Measurements from ENCODE around the gene TBCD. TPM values are rescaled to one million over a fixed set of nuclear protein-coding genes. Genes with fewer than 3 reads are reported as not detected.
"Not testable (repeated sequence)": the region's sequence is repeated elsewhere in the genome, so short reads cannot be mapped to it uniquely, and the experiment has no call there.

The TBCD gene
- total RNA-seq, 1 experiment from 2014 or later = 29.6 TPM

DNA sequence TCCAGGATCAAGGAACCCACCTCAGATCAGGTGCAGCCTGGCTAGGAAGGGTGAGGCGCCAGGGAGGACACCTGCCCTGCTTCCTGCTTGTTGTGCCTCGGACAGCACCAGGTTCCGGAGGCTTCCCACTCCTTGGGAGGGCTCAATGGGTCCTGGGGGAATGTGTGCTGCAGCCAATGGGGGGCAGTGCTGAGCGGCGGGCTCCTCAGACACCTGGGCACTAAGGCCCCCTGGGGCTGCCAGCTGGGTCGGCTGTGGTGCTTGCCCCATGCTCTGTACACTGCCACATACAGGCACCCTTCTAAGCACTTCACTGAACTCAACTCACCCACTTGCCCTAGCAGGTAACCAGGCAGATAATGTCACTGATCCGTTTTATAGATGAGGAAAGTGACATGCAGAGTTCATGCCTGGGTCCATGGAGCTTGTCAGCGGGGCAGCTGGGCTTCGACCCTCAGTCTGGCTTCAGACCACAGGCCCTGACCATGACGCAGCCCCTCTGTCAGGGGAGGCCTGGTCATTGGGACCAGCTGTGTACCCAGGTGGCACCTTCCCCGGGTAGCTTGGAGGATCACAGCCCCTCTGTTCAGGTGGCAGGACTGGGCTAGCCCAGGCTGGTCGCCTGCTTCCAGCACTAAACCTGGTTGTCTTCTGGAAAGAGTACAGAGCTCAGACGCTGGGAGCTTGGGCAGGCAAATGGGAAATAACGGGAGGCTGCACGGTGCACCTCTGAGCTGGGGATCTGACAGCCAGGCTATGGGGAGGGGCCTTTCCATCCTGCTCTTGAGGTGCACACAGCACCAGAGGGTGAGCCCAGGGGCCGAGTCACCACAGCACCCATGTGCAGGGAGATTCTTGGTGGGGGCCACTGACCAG is 8.3 kb upstream of the TBCD start:
- DNase-seq = no peak
- no peaks in the 10 kb centered on the region for H3K9me3 ChIP-seq (ENCODE audit: low read length)
- no peaks in the 10 kb centered on the region for H3K9me2 ChIP-seq (replicated peaks; ENCODE audit: low read length)
- H4K20me1 ChIP-seq (ENCODE audit: low read length) = no peaks in the 10 kb centered on the region
- TF ChIP-seq EZH2 (IDR thresholded peaks at IDR 0.05; ENCODE audit: low read length, unreplicated experiment) (no peak), CTCF (conservative IDR thresholded peaks at IDR 0.05; ENCODE audit: low read depth, low read length) (peak; percentile 26; the same call in 1 of the 2 replicates), EZH2phosphoT487 (IDR thresholded peaks at IDR 0.05; ENCODE audit: borderline replicate concordance, low read length) (no peak)
- POLR2A ChIA-PET (ENCODE audit: unreplicated experiment) = no interaction called here
- no peak overlapping the region for H3K9ac ChIP-seq (ENCODE audit: low read length)
- H3K4me1 ChIP-seq (ENCODE audit: insufficient read depth, low read length) = no peaks in the 10 kb centered on the region
- no peak overlapping the region for H3K4me2 ChIP-seq (ENCODE audit: low read length)
- H2AFZ ChIP-seq (ENCODE audit: low read length) = no peak overlapping the region
- ATAC-seq = no peak
- no peaks in the 10 kb centered on the region for H3F3A ChIP-seq (ENCODE audit: low read length, unreplicated experiment)
- intact Hi-C loops (cut with micrococcal nuclease) = no loop called here
- no peaks in the 10 kb centered on the region for H3K27me3 ChIP-seq (ENCODE audit: low read length)
- H3K36me3 ChIP-seq (ENCODE audit: low read depth, low read length) = peaks cover 25% of the 10 kb centered on the region
- CTCF ChIA-PET = no interaction called here
- BruUV-seq (replicated peaks) = no TSS peak
- no peaks in the 10 kb centered on the region for H3K79me2 ChIP-seq (ENCODE audit: low read length)
- H3K27ac ChIP-seq (ENCODE audit: low read length) = no peak overlapping the region
- no peak overlapping the region for H3K4me3 ChIP-seq (ENCODE audit: low read length)

GRCh38 chr17:82744736-82745135 is 7.1 kb upstream of the TBCD start:
- H3K9ac ChIP-seq (ENCODE audit: low read length); H4K20me1 ChIP-seq (ENCODE audit: low read length); POLR2A ChIA-PET (ENCODE audit: unreplicated experiment); H3K4me2 ChIP-seq (ENCODE audit: low read length); H3K4me1 ChIP-seq (ENCODE audit: insufficient read depth, low read length); H2AFZ ChIP-seq (ENCODE audit: low read length); H3K9me2 ChIP-seq (replicated peaks; ENCODE audit: low read length); intact Hi-C loops (cut with micrococcal nuclease); BruUV-seq (replicated peaks); H3K27ac ChIP-seq (ENCODE audit: low read length); H3K27me3 ChIP-seq (ENCODE audit: low read length); ATAC-seq; H3K79me2 ChIP-seq (ENCODE audit: low read length); H3F3A ChIP-seq (ENCODE audit: low read length, unreplicated experiment); DNase-seq; CTCF ChIA-PET; H3K4me3 ChIP-seq (ENCODE audit: low read length); H3K9me3 ChIP-seq (ENCODE audit: low read length): not testable (repeated sequence)
- peaks cover 23% of the 10 kb centered on the region for H3K36me3 ChIP-seq (ENCODE audit: low read depth, low read length)

GRCh38 chr17:82745524-82745923 is 6.3 kb upstream of the TBCD start:
- Histone ChIP-seq H3K36me3 (ENCODE audit: low read depth, low read length) (peaks cover 15% of the 10 kb centered on the region), H3K4me2 (ENCODE audit: low read length) (no peak overlapping the region), H3K27ac (ENCODE audit: low read length) (no peak overlapping the region), H3K9me3 (ENCODE audit: low read length) (no peaks in the 10 kb centered on the region), H3K4me3 (ENCODE audit: low read length) (no peak overlapping the region), H3K27me3 (ENCODE audit: low read length) (no peaks in the 10 kb centered on the region), H3F3A (ENCODE audit: low read length, unreplicated experiment) (no peaks in the 10 kb centered on the region), H3K9ac (ENCODE audit: low read length) (no peak overlapping the region), H3K79me2 (ENCODE audit: low read length) (no peaks in the 10 kb centered on the region), H3K9me2 (replicated peaks; ENCODE audit: low read length) (no peaks in the 10 kb centered on the region), H3K4me1 (ENCODE audit: insufficient read depth, low read length) (no peaks in the 10 kb centered on the region), H4K20me1 (ENCODE audit: low read length) (no peaks in the 10 kb centered on the region), H2AFZ (ENCODE audit: low read length) (no peak overlapping the region)
- DNase-seq = no peak
- TF ChIP-seq CTCF (conservative IDR thresholded peaks at IDR 0.05; ENCODE audit: low read depth, low read length) (no peak), EZH2 (IDR thresholded peaks at IDR 0.05; ENCODE audit: low read length, unreplicated experiment) (no peak), EZH2phosphoT487 (IDR thresholded peaks at IDR 0.05; ENCODE audit: borderline replicate concordance, low read length) (no peak)
- CTCF ChIA-PET = no interaction called here
- intact Hi-C loops (cut with micrococcal nuclease) = no loop called here
- POLR2A ChIA-PET (ENCODE audit: unreplicated experiment) = no interaction called here
- no peak for ATAC-seq
- BruUV-seq (replicated peaks) = no TSS peak
